Activated CD4-positive, alpha-beta T cell treated with anti-CD3 and anti-CD28 coated beads for 48 hours (primary cell): ENCODE results near the gene EPHA4.
"Not testable (repeated sequence)": the region's sequence is repeated elsewhere in the genome, so short reads cannot be mapped to it uniquely, and the experiment has no call there.

Source experiments
- DNase-seq: peaks from one replicate; pipeline ENCODE4 v3.0.0-alpha.2; 2020

EPHA4 gene

GRCh38 chr2:221532641-221533040 lies 39.5 kb downstream of the EPHA4 start:
- DNase-seq = no peak

- DNase-seq = no peak
Observed at GRCh38 chr2:221530653-221531037, 41.5 kb downstream of the EPHA4 start.

GRCh38 chr2:221529943-221530652 lies 42.0 kb downstream of the EPHA4 start:
- no peak for DNase-seq

GRCh38 chr2:221529177-221529942 lies 42.7 kb downstream of the EPHA4 start:
- no peak for DNase-seq

GRCh38 chr2:221527776-221528309 lies 44.3 kb downstream of the EPHA4 start:
- no peak for DNase-seq

GRCh38 chr2:221524158-221524557 lies 47.9 kb downstream of the EPHA4 start:
- DNase-seq = no peak

- no peak for DNase-seq
Observed at GRCh38 chr2:221521233-221521845, 50.8 kb downstream of the EPHA4 start.

GRCh38 chr2:221518935-221519625 lies 53.0 kb downstream of the EPHA4 start:
- DNase-seq = peak; percentile 17

- no peak for DNase-seq
Observed at GRCh38 chr2:221518201-221518934, 53.7 kb downstream of the EPHA4 start.

GRCh38 chr2:221517696-221518151 lies 54.4 kb downstream of the EPHA4 start:
- peak; percentile 75 for DNase-seq

- no peak for DNase-seq
Observed at GRCh38 chr2:221517146-221517695, 54.9 kb downstream of the EPHA4 start.

- no peak for DNase-seq
Observed at GRCh38 chr2:221515864-221516263, 56.2 kb downstream of the EPHA4 start.

- DNase-seq = no peak
Observed at GRCh38 chr2:221514305-221515040, 57.6 kb downstream of the EPHA4 start.

- no peak for DNase-seq
Observed at GRCh38 chr2:221513232-221513631, 58.9 kb downstream of the EPHA4 start.

GRCh38 chr2:221511325-221511724 lies 60.8 kb downstream of the EPHA4 start:
- DNase-seq = not testable (repeated sequence)

GRCh38 chr2:221506469-221506868 lies 65.6 kb downstream of the EPHA4 start:
- DNase-seq = no peak

- no peak for DNase-seq
Observed at GRCh38 chr2:221505605-221506004, 66.5 kb downstream of the EPHA4 start.

- DNase-seq = no peak
Observed at GRCh38 chr2:221504905-221505304, 67.2 kb downstream of the EPHA4 start.

- no peak for DNase-seq
Observed at GRCh38 chr2:221503965-221504364, 68.1 kb downstream of the EPHA4 start.

- DNase-seq = peak; percentile 58
Observed at GRCh38 chr2:221502270-221503010, 69.7 kb downstream of the EPHA4 start.
